ENCODE data around the gene CDT1.

CDT1 gene

DNA sequence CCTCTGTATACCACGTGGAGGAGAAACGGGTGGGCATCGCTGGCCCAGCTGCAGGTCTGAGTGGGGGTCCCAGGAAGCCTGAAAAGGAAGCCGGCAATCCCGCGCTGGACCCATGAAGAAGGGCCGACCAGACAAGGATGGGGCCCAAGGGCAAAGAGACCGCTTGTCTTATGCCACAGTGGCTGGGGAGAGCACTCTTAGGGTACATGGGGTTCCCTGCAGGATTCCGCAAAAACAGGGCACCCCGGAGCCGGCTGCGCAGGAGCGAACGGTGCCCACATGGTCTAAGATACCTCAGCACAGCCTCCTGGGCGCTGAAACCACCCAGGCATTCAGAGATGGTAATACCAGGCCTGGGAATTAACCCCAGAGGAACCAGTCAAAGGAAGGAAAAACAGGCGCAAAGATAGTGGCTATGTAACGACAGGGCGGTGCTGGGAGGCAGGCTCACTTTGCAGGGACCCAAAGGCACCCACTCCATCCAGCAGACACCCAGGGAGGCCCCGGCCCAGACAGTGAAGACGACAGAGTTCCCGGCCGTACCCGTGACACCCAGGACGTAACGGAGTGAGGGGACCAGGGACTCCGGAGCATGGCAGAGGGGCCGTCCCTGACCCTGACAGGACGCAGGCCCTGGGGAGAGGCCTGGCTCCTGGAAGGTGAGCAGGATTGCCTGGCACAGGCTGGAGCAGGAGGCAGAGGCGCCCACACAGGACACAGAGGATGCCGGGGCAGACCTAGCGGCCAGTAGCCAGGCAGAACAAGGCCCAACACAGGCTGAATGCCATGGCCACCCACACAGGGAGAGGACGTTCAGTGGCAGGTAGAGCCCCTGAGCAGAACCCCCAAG is 28.8 kb upstream of the CDT1 start:
- no peak for DNase-seq (ENCODE audit: low read depth, low spot score)
- H3K9me3 ChIP-seq (ENCODE audit: insufficient read depth, low read length): no peaks in the 10 kb centered on the region
- no peak for TF ChIP-seq YY1 (IDR thresholded peaks at IDR 0.05; ENCODE audit: insufficient read depth, insufficient read length)
- no peak for TF ChIP-seq ZNF274 (IDR thresholded peaks at IDR 0.05; ENCODE audit: low read depth, low read length)
- no peak for TF ChIP-seq SUZ12 (IDR thresholded peaks at IDR 0.05; ENCODE audit: extremely low read depth, insufficient read depth, insufficient read length)
- H3K4me3 ChIP-seq (ENCODE audit: insufficient read length, low read depth): no peak overlapping the region
- H3K9ac ChIP-seq (ENCODE audit: insufficient read length, low read depth): peak overlapping the region; percentile 51
- H3K27me3 ChIP-seq (ENCODE audit: insufficient read depth, insufficient read length): peaks cover 45% of the 10 kb centered on the region
- peaks cover 30% of the 10 kb centered on the region for H3K36me3 ChIP-seq (ENCODE audit: insufficient read depth, insufficient read length, low read length)
- H3K4me1 ChIP-seq (ENCODE audit: insufficient read depth, insufficient read length): peaks cover 59% of the 10 kb centered on the region

- H3K4me3 ChIP-seq (ENCODE audit: insufficient read length, low read depth): no peak overlapping the region
- H3K4me1 ChIP-seq (ENCODE audit: insufficient read depth, insufficient read length): peaks cover 56% of the 10 kb centered on the region
- H3K9ac ChIP-seq (ENCODE audit: insufficient read length, low read depth): no peak overlapping the region
- H3K36me3 ChIP-seq (ENCODE audit: insufficient read depth, insufficient read length, low read length): peaks cover 33% of the 10 kb centered on the region
- H3K9me3 ChIP-seq (ENCODE audit: insufficient read depth, low read length): no peaks in the 10 kb centered on the region
- peaks cover 40% of the 10 kb centered on the region for H3K27me3 ChIP-seq (ENCODE audit: insufficient read depth, insufficient read length)
- no peak for DNase-seq (ENCODE audit: low read depth, low spot score)
- TF ChIP-seq ZNF274 (IDR thresholded peaks at IDR 0.05; ENCODE audit: low read depth, low read length) (no peak), SUZ12 (IDR thresholded peaks at IDR 0.05; ENCODE audit: extremely low read depth, insufficient read depth, insufficient read length) (no peak), YY1 (IDR thresholded peaks at IDR 0.05; ENCODE audit: insufficient read depth, insufficient read length) (no peak)
Measured at GRCh38 chr16:88775825-88776224, 27.8 kb upstream of the CDT1 start.

DNA sequence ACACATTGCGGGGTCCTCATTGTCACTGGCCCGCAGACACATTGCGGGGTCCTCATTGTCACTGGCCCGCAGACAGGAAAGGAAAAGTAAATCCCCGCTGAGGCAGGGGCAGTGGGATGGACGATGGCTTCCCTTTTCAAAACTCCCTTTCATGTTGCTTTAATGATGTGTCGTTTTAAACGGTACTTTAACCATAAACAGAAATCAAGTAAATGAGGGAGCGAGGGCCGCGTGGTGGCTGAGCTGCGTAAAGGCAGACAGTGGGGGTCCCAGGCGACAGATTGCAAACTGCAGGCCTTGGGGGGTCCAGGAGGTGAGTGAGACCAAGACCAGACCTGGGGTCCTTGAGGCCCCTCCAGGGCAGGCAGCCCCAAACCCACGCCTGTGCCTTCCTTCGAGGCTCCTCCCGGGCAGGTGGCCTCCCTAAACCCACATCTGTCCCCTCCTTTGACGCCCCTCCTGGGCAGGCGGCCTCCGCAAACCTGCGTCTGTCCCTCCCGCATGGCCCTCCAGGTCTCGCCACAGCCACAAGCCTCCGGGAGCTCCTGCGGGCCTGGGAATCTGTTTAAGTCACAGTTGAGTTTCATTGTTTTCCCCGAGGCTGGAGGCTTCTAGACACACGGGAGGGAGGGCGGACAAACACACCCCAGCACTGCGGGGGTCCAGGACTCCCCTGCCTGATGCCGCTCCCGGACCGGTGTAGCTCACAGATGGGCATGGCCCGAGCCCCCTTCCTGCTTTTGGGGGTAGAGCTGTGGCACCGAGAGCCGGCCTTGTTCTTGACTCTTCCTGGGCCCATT is 25.9 kb upstream of the CDT1 start:
- peaks cover 27% of the 10 kb centered on the region for H3K36me3 ChIP-seq (ENCODE audit: insufficient read depth, insufficient read length, low read length)
- DNase-seq (ENCODE audit: low read depth, low spot score): no peak
- no peaks in the 10 kb centered on the region for H3K9me3 ChIP-seq (ENCODE audit: insufficient read depth, low read length)
- H3K9ac ChIP-seq (ENCODE audit: insufficient read length, low read depth): peak overlapping the region; percentile 76
- no peak overlapping the region for H3K4me3 ChIP-seq (ENCODE audit: insufficient read length, low read depth)
- H3K27me3 ChIP-seq (ENCODE audit: insufficient read depth, insufficient read length): peaks cover 29% of the 10 kb centered on the region
- no peak for TF ChIP-seq YY1 (IDR thresholded peaks at IDR 0.05; ENCODE audit: insufficient read depth, insufficient read length)
- no peak for TF ChIP-seq SUZ12 (IDR thresholded peaks at IDR 0.05; ENCODE audit: extremely low read depth, insufficient read depth, insufficient read length)
- TF ChIP-seq ZNF274 (IDR thresholded peaks at IDR 0.05; ENCODE audit: low read depth, low read length): no peak
- peaks cover 65% of the 10 kb centered on the region for H3K4me1 ChIP-seq (ENCODE audit: insufficient read depth, insufficient read length)

DNA sequence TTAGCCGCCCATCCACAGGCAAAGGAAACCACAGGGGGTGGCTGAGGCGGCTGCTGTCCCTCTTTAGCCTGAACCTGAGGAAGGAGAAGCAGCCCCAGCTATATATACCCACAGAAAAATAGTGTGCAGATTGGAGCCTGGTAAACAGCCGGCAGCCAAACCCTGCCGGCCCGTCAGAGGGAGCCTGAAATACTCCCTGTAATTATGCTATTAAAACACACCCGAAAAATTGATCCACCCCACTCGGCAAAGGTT is 25.4 kb upstream of the CDT1 start:
- H3K4me1 ChIP-seq (ENCODE audit: insufficient read depth, insufficient read length): peaks cover 60% of the 10 kb centered on the region
- DNase-seq (ENCODE audit: low read depth, low spot score): no peak
- TF ChIP-seq ZNF274 (IDR thresholded peaks at IDR 0.05; ENCODE audit: low read depth, low read length) (no peak), YY1 (IDR thresholded peaks at IDR 0.05; ENCODE audit: insufficient read depth, insufficient read length) (no peak), SUZ12 (IDR thresholded peaks at IDR 0.05; ENCODE audit: extremely low read depth, insufficient read depth, insufficient read length) (no peak)
- peaks cover 27% of the 10 kb centered on the region for H3K36me3 ChIP-seq (ENCODE audit: insufficient read depth, insufficient read length, low read length)
- H3K27me3 ChIP-seq (ENCODE audit: insufficient read depth, insufficient read length): peaks cover 26% of the 10 kb centered on the region
- H3K9ac ChIP-seq (ENCODE audit: insufficient read length, low read depth): peak overlapping the region; percentile 32
- no peaks in the 10 kb centered on the region for H3K9me3 ChIP-seq (ENCODE audit: insufficient read depth, low read length)
- H3K4me3 ChIP-seq (ENCODE audit: insufficient read length, low read depth): no peak overlapping the region

- Histone ChIP-seq H3K9me3 (ENCODE audit: insufficient read depth, low read length) (no peaks in the 10 kb centered on the region), H3K4me1 (ENCODE audit: insufficient read depth, insufficient read length) (peaks cover 56% of the 10 kb centered on the region), H3K4me3 (ENCODE audit: insufficient read length, low read depth) (no peak overlapping the region), H3K9ac (ENCODE audit: insufficient read length, low read depth) (peak overlapping the region; percentile 32), H3K36me3 (ENCODE audit: insufficient read depth, insufficient read length, low read length) (peaks cover 29% of the 10 kb centered on the region), H3K27me3 (ENCODE audit: insufficient read depth, insufficient read length) (peaks cover 22% of the 10 kb centered on the region)
- no peak for DNase-seq (ENCODE audit: low read depth, low spot score)
- TF ChIP-seq SUZ12 (IDR thresholded peaks at IDR 0.05; ENCODE audit: extremely low read depth, insufficient read depth, insufficient read length) (no peak), ZNF274 (IDR thresholded peaks at IDR 0.05; ENCODE audit: low read depth, low read length) (no peak), YY1 (IDR thresholded peaks at IDR 0.05; ENCODE audit: insufficient read depth, insufficient read length) (no peak)
Measured at GRCh38 chr16:88778541-88779065, 25.0 kb upstream of the CDT1 start.

GRCh38 chr16:88779406-88780141 is 24.0 kb upstream of the CDT1 start:
- H3K9ac ChIP-seq (ENCODE audit: insufficient read length, low read depth): peak overlapping the region; percentile 42
- TF ChIP-seq SUZ12 (IDR thresholded peaks at IDR 0.05; ENCODE audit: extremely low read depth, insufficient read depth, insufficient read length) (no peak), ZNF274 (IDR thresholded peaks at IDR 0.05; ENCODE audit: low read depth, low read length) (no peak), YY1 (IDR thresholded peaks at IDR 0.05; ENCODE audit: insufficient read depth, insufficient read length) (no peak)
- no peak overlapping the region for H3K4me3 ChIP-seq (ENCODE audit: insufficient read length, low read depth)
- no peak for DNase-seq (ENCODE audit: low read depth, low spot score)
- no peaks in the 10 kb centered on the region for H3K9me3 ChIP-seq (ENCODE audit: insufficient read depth, low read length)
- peaks cover 28% of the 10 kb centered on the region for H3K36me3 ChIP-seq (ENCODE audit: insufficient read depth, insufficient read length, low read length)
- peaks cover 55% of the 10 kb centered on the region for H3K4me1 ChIP-seq (ENCODE audit: insufficient read depth, insufficient read length)
- H3K27me3 ChIP-seq (ENCODE audit: insufficient read depth, insufficient read length): peaks cover 19% of the 10 kb centered on the region

Measured in NT2/D1 (cell line).